RWPE2 (cell line): ENCODE results near the gene TUFT1.

Source experiments
- ATAC-seq: fragments of 200-7000 bp; cut with Tn5 transposase; 3 replicates; pipeline ENCODE4 v1.9.1; 2021; ENCODE audit warnings: low read depth
- DNase-seq: peaks from one replicate; pipeline ENCODE4 v3.0.0-alpha.2; 2020; ENCODE audit warnings: low spot score
- H3K27ac ChIP-seq: fragments of 450-650 bp; 2 replicates; pipeline ENCODE4 v1.5.1; 2017; ENCODE audit warnings: mild to moderate bottlenecking; ENCODE audit not compliant: poor library complexity, severe bottlenecking
- H3K27me3 ChIP-seq: fragments of 250-450 bp; sonication (Bioruptor Pico); 2 replicates; pipeline ENCODE4 v1.5.1; 2021; ENCODE audit warnings: mild to moderate bottlenecking, moderate library complexity; ENCODE audit not compliant: insufficient read depth, poor library complexity, severe bottlenecking
- H3K36me3 ChIP-seq: fragments of 250-450 bp; sonication (Bioruptor Pico); 2 replicates; pipeline ENCODE4 v1.5.1; 2020; ENCODE audit warnings: low read depth, mild to moderate bottlenecking, moderate library complexity
- H3K4me1 ChIP-seq: fragments of 250-450 bp; sonication (Bioruptor Pico); 2 replicates; pipeline ENCODE4 v1.5.1; 2021; ENCODE audit warnings: mild to moderate bottlenecking, moderate library complexity; ENCODE audit not compliant: insufficient read depth, poor library complexity, severe bottlenecking
- H3K4me3 ChIP-seq: fragments of 250-450 bp; sonication (Bioruptor Pico); 2 replicates; pipeline ENCODE4 v1.5.1; 2021; ENCODE audit warnings: mild to moderate bottlenecking, moderate library complexity; ENCODE audit not compliant: severe bottlenecking
- H3K9me3 ChIP-seq: fragments of 250-450 bp; sonication (Bioruptor Pico); 2 replicates; pipeline ENCODE4 v1.5.1; 2021; ENCODE audit warnings: mild to moderate bottlenecking, moderate library complexity; ENCODE audit not compliant: severe bottlenecking
- TF ChIP-seq, protein P1 (sequence below): fragments of 450-650 bp; IDR thresholded peaks from one replicate; pipeline ENCODE4 v1.5.1; 2017; ENCODE audit warnings: mild to moderate bottlenecking, moderate library complexity; ENCODE audit not compliant: poor library complexity, severe bottlenecking

TUFT1 gene

DNA sequence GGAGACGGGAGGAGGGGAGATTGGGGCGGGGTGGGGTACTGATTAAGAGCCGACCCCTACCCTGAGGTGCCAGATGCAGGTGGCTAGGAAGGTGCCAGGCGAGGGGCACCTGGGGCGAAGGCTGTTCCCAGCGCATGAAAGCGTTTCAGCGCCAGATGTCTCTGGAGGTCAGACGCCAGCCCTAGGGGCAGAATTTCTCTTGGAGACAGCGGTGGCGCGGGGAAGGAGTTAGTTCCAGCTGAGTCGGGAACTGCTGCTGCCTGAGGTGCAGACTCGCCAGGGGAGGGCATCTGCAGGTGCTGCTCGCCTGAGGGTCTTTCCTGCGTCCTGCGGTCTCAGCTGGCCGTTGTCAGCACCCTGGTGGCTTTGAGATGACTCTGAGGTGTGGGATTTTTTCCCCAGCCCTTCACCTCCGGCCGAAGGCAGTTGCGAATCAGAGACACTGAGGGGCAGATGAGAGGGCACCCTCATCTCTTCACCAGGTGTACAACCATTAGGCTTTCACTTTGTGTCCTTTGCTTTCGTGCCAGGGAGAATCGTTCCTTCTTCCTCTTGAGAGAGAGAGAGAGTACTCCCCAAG is 28.4 kb upstream of the TUFT1 start:
- TF ChIP-seq, protein P1, sequence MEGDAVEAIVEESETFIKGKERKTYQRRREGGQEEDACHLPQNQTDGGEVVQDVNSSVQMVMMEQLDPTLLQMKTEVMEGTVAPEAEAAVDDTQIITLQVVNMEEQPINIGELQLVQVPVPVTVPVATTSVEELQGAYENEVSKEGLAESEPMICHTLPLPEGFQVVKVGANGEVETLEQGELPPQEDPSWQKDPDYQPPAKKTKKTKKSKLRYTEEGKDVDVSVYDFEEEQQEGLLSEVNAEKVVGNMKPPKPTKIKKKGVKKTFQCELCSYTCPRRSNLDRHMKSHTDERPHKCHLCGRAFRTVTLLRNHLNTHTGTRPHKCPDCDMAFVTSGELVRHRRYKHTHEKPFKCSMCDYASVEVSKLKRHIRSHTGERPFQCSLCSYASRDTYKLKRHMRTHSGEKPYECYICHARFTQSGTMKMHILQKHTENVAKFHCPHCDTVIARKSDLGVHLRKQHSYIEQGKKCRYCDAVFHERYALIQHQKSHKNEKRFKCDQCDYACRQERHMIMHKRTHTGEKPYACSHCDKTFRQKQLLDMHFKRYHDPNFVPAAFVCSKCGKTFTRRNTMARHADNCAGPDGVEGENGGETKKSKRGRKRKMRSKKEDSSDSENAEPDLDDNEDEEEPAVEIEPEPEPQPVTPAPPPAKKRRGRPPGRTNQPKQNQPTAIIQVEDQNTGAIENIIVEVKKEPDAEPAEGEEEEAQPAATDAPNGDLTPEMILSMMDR = peak; percentile 18
- Histone ChIP-seq H3K27me3 (no peaks in the 10 kb centered on the region), H3K9me3 (no peaks in the 10 kb centered on the region), H3K4me3 (peak overlapping the region; percentile 40), H3K27ac (peak overlapping the region; percentile 97), H3K4me1 (peaks cover 45% of the 10 kb centered on the region), H3K36me3 (no peaks in the 10 kb centered on the region)
- DNase-seq (no peak), ATAC-seq (peak; percentile 20; the same call in 2 of the 3 replicates)

DNA sequence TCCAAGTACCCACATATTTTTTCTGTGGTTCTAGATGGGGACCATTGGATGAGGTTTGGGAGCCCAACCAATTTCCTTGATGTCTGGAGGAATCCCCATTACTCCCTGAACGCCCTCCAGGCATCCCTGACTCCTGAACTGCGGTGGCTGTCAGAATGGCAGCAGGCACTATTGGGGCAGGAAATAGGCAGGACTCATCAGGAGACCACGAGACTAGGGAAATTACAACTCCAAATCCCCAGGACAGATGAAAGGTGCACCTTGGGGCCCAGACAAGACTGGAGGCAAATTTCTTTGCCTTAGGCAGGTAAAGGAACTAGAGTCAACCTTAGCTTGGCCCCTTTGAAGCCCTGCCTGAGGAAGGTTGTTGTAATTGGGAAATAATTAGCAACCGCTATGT is 27.8 kb upstream of the TUFT1 start:
- H3K9me3 ChIP-seq = no peaks in the 10 kb centered on the region
- peak overlapping the region; percentile 40 for H3K4me3 ChIP-seq
- H3K36me3 ChIP-seq = no peaks in the 10 kb centered on the region
- TF ChIP-seq, protein P1 = no peak
- ATAC-seq (no peak), DNase-seq (no peak)
- peaks cover 47% of the 10 kb centered on the region for H3K4me1 ChIP-seq
- no peaks in the 10 kb centered on the region for H3K27me3 ChIP-seq
- peak overlapping the region; percentile 97 for H3K27ac ChIP-seq

DNA sequence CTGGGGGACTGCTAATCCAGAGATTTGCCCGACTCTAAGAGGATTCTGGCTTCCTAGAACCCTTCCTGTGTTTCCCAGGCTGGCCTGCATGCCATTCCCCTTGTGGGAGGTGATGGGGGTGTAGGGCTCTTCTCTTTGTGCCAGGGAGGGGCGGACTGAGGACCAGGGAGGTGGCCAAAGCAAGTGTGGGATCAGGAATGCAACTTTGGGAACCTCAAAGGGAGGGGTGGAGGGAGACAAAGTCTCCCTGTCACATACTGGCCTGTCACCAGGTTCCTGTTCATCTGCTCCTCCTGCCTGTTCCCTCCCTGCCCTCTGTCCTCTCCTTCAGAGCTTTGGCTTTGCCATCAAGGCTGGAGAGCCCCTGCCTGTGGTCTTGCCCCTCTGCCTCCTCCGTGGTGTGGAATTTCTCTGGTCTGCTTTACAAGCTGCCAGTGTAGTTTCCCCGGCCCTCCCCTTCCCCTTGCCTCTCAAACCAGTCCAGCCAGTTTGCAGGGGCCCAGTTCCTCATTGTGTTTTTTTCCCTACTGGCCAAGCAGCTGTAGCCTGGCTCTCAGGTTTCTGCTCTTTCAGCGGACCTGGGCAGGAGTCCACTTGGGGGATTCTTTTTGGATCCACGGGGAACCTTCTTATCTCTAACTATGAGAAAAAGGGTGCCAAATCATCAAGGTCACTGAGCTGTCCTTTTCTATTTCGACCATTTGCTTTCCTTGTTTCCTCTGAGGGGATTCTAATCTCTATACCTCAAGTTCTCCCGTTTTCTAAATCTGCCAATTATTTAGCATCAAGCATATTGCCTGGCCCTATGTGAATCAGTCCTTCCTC is 27.1 kb upstream of the TUFT1 start:
- Histone ChIP-seq H3K36me3 (no peaks in the 10 kb centered on the region), H3K4me3 (peak overlapping the region; percentile 40), H3K27me3 (no peaks in the 10 kb centered on the region), H3K4me1 (peaks cover 47% of the 10 kb centered on the region), H3K9me3 (no peaks in the 10 kb centered on the region), H3K27ac (peak overlapping the region; percentile 97)
- peak; percentile 78 for DNase-seq
- TF ChIP-seq, protein P1 = no peak
- peak; percentile 40 for ATAC-seq

DNA sequence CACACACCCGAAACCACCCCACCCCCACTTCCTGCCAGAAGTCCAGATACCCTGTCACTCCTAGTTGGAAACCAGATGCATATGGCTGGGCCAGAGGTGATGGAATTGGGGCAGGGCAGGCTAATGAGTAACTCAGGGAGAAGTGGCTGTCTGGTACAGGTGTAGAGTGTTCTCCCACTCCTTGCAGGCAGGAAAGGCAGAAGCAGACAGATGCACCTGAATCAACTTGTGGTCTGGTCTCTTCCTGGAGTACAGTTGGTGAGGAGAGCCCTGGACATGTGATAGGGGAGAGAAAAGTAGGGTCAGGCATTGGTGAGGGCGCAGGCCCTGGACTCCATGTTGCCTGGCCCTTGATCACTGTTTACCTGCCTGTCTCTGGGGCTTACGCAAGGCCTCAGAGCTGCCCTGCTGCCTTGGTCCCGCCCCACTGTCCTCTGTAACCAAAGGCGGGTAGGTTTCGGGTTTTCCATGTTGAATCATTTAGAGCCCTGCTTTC is 26.4 kb upstream of the TUFT1 start:
- H3K36me3 ChIP-seq = no peaks in the 10 kb centered on the region
- H3K9me3 ChIP-seq = no peaks in the 10 kb centered on the region
- peaks cover 47% of the 10 kb centered on the region for H3K4me1 ChIP-seq
- peak overlapping the region; percentile 97 for H3K27ac ChIP-seq
- H3K4me3 ChIP-seq = no peak overlapping the region
- DNase-seq = peak; percentile 91
- TF ChIP-seq, protein P1 = no peak
- no peaks in the 10 kb centered on the region for H3K27me3 ChIP-seq
- ATAC-seq = peak; percentile 64

DNA sequence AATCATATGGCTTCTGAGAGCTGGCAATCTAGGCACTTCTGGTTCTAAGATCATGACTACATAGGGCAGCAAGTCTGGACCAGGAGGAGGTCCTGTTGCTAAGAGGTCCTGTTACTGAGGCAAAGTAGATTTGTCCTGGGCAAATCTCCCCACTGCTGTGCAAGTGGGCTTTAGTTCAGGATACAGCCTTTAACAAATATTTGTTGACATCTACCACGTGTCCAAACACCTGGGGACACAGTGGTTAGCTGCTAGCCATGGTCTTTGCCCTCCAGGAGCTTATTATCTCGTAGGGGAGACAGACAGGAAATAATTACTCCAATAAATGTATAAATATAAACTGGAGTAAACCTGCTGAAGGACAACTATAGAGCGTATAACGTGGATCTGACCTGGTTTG is 25.7 kb upstream of the TUFT1 start:
- Histone ChIP-seq H3K9me3 (no peaks in the 10 kb centered on the region), H3K4me1 (peaks cover 47% of the 10 kb centered on the region), H3K27ac (peak overlapping the region; percentile 97), H3K27me3 (no peaks in the 10 kb centered on the region), H3K36me3 (peaks cover 3% of the 10 kb centered on the region; the same call in 1 of the 2 replicates), H3K4me3 (no peak overlapping the region)
- ATAC-seq (no peak), DNase-seq (no peak)
- TF ChIP-seq, protein P1 = no peak
